ENCODE results near the gene ZNF98.

The ZNF98 gene

GRCh38 chr19:22427960-22428913 lies 6.1 kb upstream of the ZNF98 start:
- no peak for ATAC-seq
- TF ChIP-seq CSDC2 (CRISPR knock-in tag; IDR thresholded peaks at IDR 0.05) (no peak), SNAI2 (CRISPR knock-in tag; IDR thresholded peaks at IDR 0.05) (no peak), ESRRG (CRISPR knock-in tag; IDR thresholded peaks at IDR 0.05) (no peak), ZNF565 (CRISPR knock-in tag; conservative IDR thresholded peaks at IDR 0.05; ENCODE audit: low read depth) (no peak), ZNF70 (CRISPR knock-in tag; IDR thresholded peaks at IDR 0.05) (no peak), OSR1 (CRISPR knock-in tag; IDR thresholded peaks at IDR 0.05) (no peak)

- TF ChIP-seq ZNF70 (CRISPR knock-in tag; IDR thresholded peaks at IDR 0.05) (no peak), ZFP3 (CRISPR knock-in tag; IDR thresholded peaks at IDR 0.05) (no peak), TCF4 (CRISPR knock-in tag; IDR thresholded peaks at IDR 0.05; ENCODE audit: borderline replicate concordance) (no peak), BACH2 (CRISPR knock-in tag; IDR thresholded peaks at IDR 0.05; ENCODE audit: borderline replicate concordance) (no peak), ISL1 (CRISPR knock-in tag; IDR thresholded peaks at IDR 0.05) (no peak), ESRRG (CRISPR knock-in tag; IDR thresholded peaks at IDR 0.05) (no peak), OSR1 (CRISPR knock-in tag; IDR thresholded peaks at IDR 0.05) (no peak), ZNF8 (CRISPR knock-in tag; IDR thresholded peaks at IDR 0.05) (no peak), ZC3H10 (CRISPR knock-in tag; IDR thresholded peaks at IDR 0.05) (no peak), PATZ1 (CRISPR knock-in tag; IDR thresholded peaks at IDR 0.05; ENCODE audit: borderline replicate concordance) (no peak), CREB5 (CRISPR knock-in tag; IDR thresholded peaks at IDR 0.05; ENCODE audit: low read depth) (no peak), ZFP30 (CRISPR knock-in tag; IDR thresholded peaks at IDR 0.05) (no peak), RARB (CRISPR knock-in tag; IDR thresholded peaks at IDR 0.05) (no peak)
- no peak for ATAC-seq
These were observed 5.4 kb upstream of the ZNF98 start for GRCh38 chr19:22427547-22427946.

GRCh38 chr19:22426901-22427300 lies 4.8 kb upstream of the ZNF98 start:
- no peak for ATAC-seq
- TF ChIP-seq CSDC2 (CRISPR knock-in tag; IDR thresholded peaks at IDR 0.05) (no peak), TOX (CRISPR knock-in tag; IDR thresholded peaks at IDR 0.05; ENCODE audit: borderline replicate concordance) (no peak), RARB (CRISPR knock-in tag; IDR thresholded peaks at IDR 0.05) (no peak), CREB5 (CRISPR knock-in tag; IDR thresholded peaks at IDR 0.05; ENCODE audit: low read depth) (no peak), ZFP30 (CRISPR knock-in tag; IDR thresholded peaks at IDR 0.05) (no peak), PATZ1 (CRISPR knock-in tag; IDR thresholded peaks at IDR 0.05; ENCODE audit: borderline replicate concordance) (no peak)
- TF ChIP-seq, protein P1, sequence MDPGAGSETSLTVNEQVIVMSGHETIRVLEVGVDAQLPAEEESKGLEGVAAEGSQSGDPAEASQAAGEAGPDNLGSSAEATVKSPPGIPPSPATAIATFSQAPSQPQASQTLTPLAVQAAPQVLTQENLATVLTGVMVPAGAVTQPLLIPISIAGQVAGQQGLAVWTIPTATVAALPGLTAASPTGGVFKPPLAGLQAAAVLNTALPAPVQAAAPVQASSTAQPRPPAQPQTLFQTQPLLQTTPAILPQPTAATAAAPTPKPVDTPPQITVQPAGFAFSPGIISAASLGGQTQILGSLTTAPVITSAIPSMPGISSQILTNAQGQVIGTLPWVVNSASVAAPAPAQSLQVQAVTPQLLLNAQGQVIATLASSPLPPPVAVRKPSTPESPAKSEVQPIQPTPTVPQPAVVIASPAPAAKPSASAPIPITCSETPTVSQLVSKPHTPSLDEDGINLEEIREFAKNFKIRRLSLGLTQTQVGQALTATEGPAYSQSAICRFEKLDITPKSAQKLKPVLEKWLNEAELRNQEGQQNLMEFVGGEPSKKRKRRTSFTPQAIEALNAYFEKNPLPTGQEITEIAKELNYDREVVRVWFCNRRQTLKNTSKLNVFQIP (CRISPR knock-in tag; IDR thresholded peaks at IDR 0.05; ENCODE audit: borderline replicate concordance, low read depth), result no peak

- TF ChIP-seq GLIS3 (CRISPR knock-in tag; IDR thresholded peaks at IDR 0.05) (no peak), TCF4 (CRISPR knock-in tag; IDR thresholded peaks at IDR 0.05; ENCODE audit: borderline replicate concordance) (no peak), SNAI2 (CRISPR knock-in tag; IDR thresholded peaks at IDR 0.05) (no peak), ZNF70 (CRISPR knock-in tag; IDR thresholded peaks at IDR 0.05) (no peak), PATZ1 (CRISPR knock-in tag; IDR thresholded peaks at IDR 0.05; ENCODE audit: borderline replicate concordance) (no peak), BACH2 (CRISPR knock-in tag; IDR thresholded peaks at IDR 0.05; ENCODE audit: borderline replicate concordance) (no peak), ISL1 (CRISPR knock-in tag; IDR thresholded peaks at IDR 0.05) (no peak)
- TF ChIP-seq, protein P2, sequence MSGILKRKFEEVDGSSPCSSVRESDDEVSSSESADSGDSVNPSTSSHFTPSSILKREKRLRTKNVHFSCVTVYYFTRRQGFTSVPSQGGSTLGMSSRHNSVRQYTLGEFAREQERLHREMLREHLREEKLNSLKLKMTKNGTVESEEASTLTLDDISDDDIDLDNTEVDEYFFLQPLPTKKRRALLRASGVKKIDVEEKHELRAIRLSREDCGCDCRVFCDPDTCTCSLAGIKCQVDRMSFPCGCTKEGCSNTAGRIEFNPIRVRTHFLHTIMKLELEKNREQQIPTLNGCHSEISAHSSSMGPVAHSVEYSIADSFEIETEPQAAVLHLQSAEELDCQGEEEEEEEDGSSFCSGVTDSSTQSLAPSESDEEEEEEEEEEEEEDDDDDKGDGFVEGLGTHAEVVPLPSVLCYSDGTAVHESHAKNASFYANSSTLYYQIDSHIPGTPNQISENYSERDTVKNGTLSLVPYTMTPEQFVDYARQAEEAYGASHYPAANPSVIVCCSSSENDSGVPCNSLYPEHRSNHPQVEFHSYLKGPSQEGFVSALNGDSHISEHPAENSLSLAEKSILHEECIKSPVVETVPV (CRISPR knock-in tag; IDR thresholded peaks at IDR 0.05), result no peak
- ATAC-seq, result no peak
These were observed 349 bp downstream of the ZNF98 start for GRCh38 chr19:22421797-22422196.
